M059J (cell line): ENCODE results near the gene MEIS3. TPM values are rescaled to one million over a fixed set of nuclear protein-coding genes. Genes with fewer than 3 reads are reported as not detected.
A peak's percentile ranks its signal among the peaks of the same experiment; 100 is the strongest.
"Not testable (repeated sequence)": the region's sequence is repeated elsewhere in the genome, so short reads cannot be mapped to it uniquely, and the experiment has no call there.

Source experiments
- DNase-seq: peaks from one replicate; pipeline ENCODE4 v3.0.0-alpha.2; 2012; ENCODE audit warnings: low read depth
- total RNA-seq: library from RNA; depleted of rRNA; stranded (reverse); fragments of >200 nt; shearing (Covaris generic); gene quantifications from 2 replicates; pipeline ENCODE4 v1.2.3, GENCODE V29; 2014

The MEIS3 gene
- total RNA-seq, 1 experiment from 2014 or later = 5.4 TPM

GRCh38 chr19:47386582-47386981, 32.7 kb downstream of the MEIS3 start:
- not testable (repeated sequence) for DNase-seq

- DNase-seq = not testable (repeated sequence)
Observed at GRCh38 chr19:47384533-47384932, 34.8 kb downstream of the MEIS3 start.

- not testable (repeated sequence) for DNase-seq
Observed at GRCh38 chr19:47383890-47384289, 35.4 kb downstream of the MEIS3 start.

- no peak for DNase-seq
Observed at GRCh38 chr19:47381653-47382279, 37.6 kb downstream of the MEIS3 start.

GRCh38 chr19:47381121-47381520, 38.2 kb downstream of the MEIS3 start:
- DNase-seq = no peak

GRCh38 chr19:47380559-47380958, 38.8 kb downstream of the MEIS3 start:
- DNase-seq = no peak

- no peak for DNase-seq
Observed at GRCh38 chr19:47379381-47379938, 39.9 kb downstream of the MEIS3 start.

GRCh38 chr19:47378246-47378645, 41.1 kb downstream of the MEIS3 start:
- no peak for DNase-seq

GRCh38 chr19:47377801-47378200, 41.5 kb downstream of the MEIS3 start:
- DNase-seq = no peak

- no peak for DNase-seq
Observed at GRCh38 chr19:47377208-47377701, 42.1 kb downstream of the MEIS3 start.

- no peak for DNase-seq
Observed at GRCh38 chr19:47376589-47377144, 42.7 kb downstream of the MEIS3 start.

GRCh38 chr19:47375694-47376588, 43.4 kb downstream of the MEIS3 start:
- DNase-seq = no peak

- no peak for DNase-seq
Observed at GRCh38 chr19:47374876-47375693, 44.2 kb downstream of the MEIS3 start.

- DNase-seq = no peak
Observed at GRCh38 chr19:47373246-47374240, 45.8 kb downstream of the MEIS3 start.

GRCh38 chr19:47372603-47373002, 46.7 kb downstream of the MEIS3 start:
- no peak for DNase-seq

- DNase-seq = no peak
Observed at GRCh38 chr19:47371261-47371660, 48.1 kb downstream of the MEIS3 start.

- peak; percentile 59 for DNase-seq
Observed at GRCh38 chr19:47370045-47370611, 49.2 kb downstream of the MEIS3 start.

GRCh38 chr19:47365455-47365854, 53.9 kb downstream of the MEIS3 start:
- DNase-seq = not testable (repeated sequence)

- peak; percentile 84 for DNase-seq
Observed at GRCh38 chr19:47363758-47364531, 55.4 kb downstream of the MEIS3 start.
